Choroid plexus epithelial cell (primary cell): ENCODE measurements around the gene FLRT2.
A peak's percentile ranks its signal among the peaks of the same experiment; 100 is the strongest.

Experiments used
- DNase-seq: peaks from one replicate; pipeline ENCODE4 v3.0.0-alpha.2; 2010; ENCODE audit warnings: low read depth
- H3K4me3 ChIP-seq: 2 replicates; pipeline ENCODE4 v1.5.1; 2011; ENCODE audit warnings: low read depth, mild to moderate bottlenecking, control low read depth, low read length, moderate library complexity
- CTCF ChIP-seq: conservative IDR thresholded peaks from 2 replicates; pipeline ENCODE4 v1.5.1; 2011; ENCODE audit warnings: low read depth, mild to moderate bottlenecking, control low read depth, inconsistent platforms, low read length, moderate library complexity

Gene FLRT2

GRCh38 chr14:85501751-85502150, 28.2 kb upstream of the FLRT2 start:
- H3K4me3 ChIP-seq: no peak overlapping the region
- no peak for TF ChIP-seq CTCF
- DNase-seq: no peak

- no peak for DNase-seq
- no peak for TF ChIP-seq CTCF
Measured at GRCh38 chr14:85508863-85509262, 21.1 kb upstream of the FLRT2 start.

GRCh38 chr14:85512451-85512850, 17.5 kb upstream of the FLRT2 start:
- no peak for DNase-seq
- no peak overlapping the region for H3K4me3 ChIP-seq
- no peak for TF ChIP-seq CTCF

More at GRCh38 chr14:85508863-85509262, 21.1 kb upstream of the FLRT2 start:
- no peak overlapping the region for H3K4me3 ChIP-seq

DNA sequence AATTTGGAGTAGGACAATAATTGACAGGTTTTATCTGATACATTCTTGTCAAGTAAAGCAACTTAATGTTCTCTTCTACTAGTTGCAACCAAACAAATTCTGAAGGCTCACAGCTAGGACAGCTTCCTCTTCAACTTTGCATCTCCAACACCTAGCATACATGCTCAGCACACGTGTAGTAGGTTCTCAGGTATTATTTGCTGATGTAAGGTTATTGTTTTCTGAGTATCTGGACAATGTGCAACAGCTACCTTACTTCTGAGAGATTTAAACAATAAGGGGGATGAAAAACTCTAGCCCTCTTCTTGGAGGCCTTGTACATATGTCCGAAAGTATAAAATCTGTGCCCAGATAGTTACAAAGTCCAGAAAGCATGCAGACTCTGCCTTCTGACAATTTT, 15.5 kb upstream of the FLRT2 start:
- H3K4me3 ChIP-seq: no peak overlapping the region
- TF ChIP-seq CTCF: no peak
- DNase-seq: no peak

GRCh38 chr14:85516239-85517113, 13.5 kb upstream of the FLRT2 start:
- TF ChIP-seq CTCF: no peak
- peak; percentile 87 for DNase-seq
- no peak overlapping the region for H3K4me3 ChIP-seq

GRCh38 chr14:85517114-85517688, 12.7 kb upstream of the FLRT2 start:
- no peak for TF ChIP-seq CTCF
- no peak overlapping the region for H3K4me3 ChIP-seq
- DNase-seq: no peak

DNA sequence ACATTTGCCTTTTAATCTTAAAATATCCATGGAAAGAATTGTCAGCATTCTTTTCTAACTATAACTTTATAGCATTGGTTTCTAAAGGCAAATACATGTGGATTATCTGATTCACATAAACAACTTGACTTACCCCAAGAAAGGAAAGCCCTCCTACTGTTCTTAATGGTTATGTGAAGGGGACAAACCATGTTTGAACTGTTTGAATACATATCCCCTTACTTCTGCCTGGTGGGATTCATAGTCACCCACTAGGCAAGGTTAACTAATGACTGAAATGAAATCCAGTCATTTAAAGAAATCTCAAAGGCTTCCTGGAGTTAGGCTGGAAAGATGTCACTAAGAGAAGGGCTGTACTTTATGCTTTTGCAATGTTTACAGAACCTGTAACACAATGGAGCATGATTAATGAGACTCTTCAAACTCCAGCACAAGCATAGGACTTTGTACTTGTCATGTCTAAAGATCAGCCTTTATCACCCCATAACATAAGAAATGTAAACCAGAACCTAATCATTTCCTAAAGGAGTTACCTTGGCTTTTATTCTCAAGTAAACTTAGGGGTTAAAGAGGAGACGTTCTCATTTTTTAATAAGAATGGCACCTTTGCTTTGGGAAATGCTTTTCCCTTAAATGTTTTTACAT, 10.2 kb upstream of the FLRT2 start:
- TF ChIP-seq CTCF: no peak
- H3K4me3 ChIP-seq: no peak overlapping the region

More for the DNA sequence above, 10.2 kb upstream of the FLRT2 start:
- no peak for DNase-seq
